IMR-90 (cell line): ENCODE data around the gene CCDC148.

Source experiments
- CTCF ChIP-seq: conservative IDR thresholded peaks from 2 replicates; pipeline ENCODE4 v1.5.1; 2012; ENCODE audit warnings: mild to moderate bottlenecking, low read depth, low read length, improper control_type of control experiment
- POLR2A ChIP-seq: IDR thresholded peaks from 2 replicates; pipeline ENCODE4 v1.6.1; 2012; ENCODE audit warnings: mild to moderate bottlenecking, low read depth, low read length

- TF ChIP-seq CTCF (no peak), POLR2A (no peak)
Observed at GRCh38 chr2:158493458-158493857, 36.9 kb upstream of the CCDC148 start.
